GM18870 (cell line): ENCODE results near the gene PROS1.
"Not testable (repeated sequence)": the region's sequence is repeated elsewhere in the genome, so short reads cannot be mapped to it uniquely, and the experiment has no call there.

Experiments used
- ATAC-seq: cut with Tn5 transposase; IDR thresholded peaks from one replicate; pipeline ENCODE4 v1.9.1; 2021; ENCODE audit warnings: moderate library complexity; ENCODE audit not compliant: unreplicated experiment

The PROS1 gene

GRCh38 chr3:93969997-93970396, 3.7 kb downstream of the PROS1 start:
- no peak for ATAC-seq

- no peak for ATAC-seq
These were observed 4.3 kb downstream of the PROS1 start for GRCh38 chr3:93969443-93969842.

GRCh38 chr3:93965106-93965505, 8.6 kb downstream of the PROS1 start:
- ATAC-seq = not testable (repeated sequence)

GRCh38 chr3:93962798-93963197, 10.9 kb downstream of the PROS1 start:
- ATAC-seq = no peak

- ATAC-seq = no peak
These were observed 12.2 kb downstream of the PROS1 start for GRCh38 chr3:93961489-93961888.

GRCh38 chr3:93961026-93961425, 12.7 kb downstream of the PROS1 start:
- ATAC-seq = no peak

- ATAC-seq = not testable (repeated sequence)
These were observed 23.7 kb downstream of the PROS1 start for GRCh38 chr3:93949958-93950357.

GRCh38 chr3:93937485-93937884, 36.2 kb downstream of the PROS1 start:
- not testable (repeated sequence) for ATAC-seq

GRCh38 chr3:93936549-93936948, 37.1 kb downstream of the PROS1 start:
- ATAC-seq = no peak

GRCh38 chr3:93934366-93935046, 39.2 kb downstream of the PROS1 start:
- no peak for ATAC-seq

GRCh38 chr3:93931597-93932229, 42.0 kb downstream of the PROS1 start:
- ATAC-seq = no peak

GRCh38 chr3:93930041-93930440, 43.7 kb downstream of the PROS1 start:
- ATAC-seq = no peak

GRCh38 chr3:93926789-93927188, 46.9 kb downstream of the PROS1 start:
- no peak for ATAC-seq

- ATAC-seq = no peak
These were observed 49.2 kb downstream of the PROS1 start for GRCh38 chr3:93924491-93924890.

GRCh38 chr3:93923006-93923405, 50.7 kb downstream of the PROS1 start:
- ATAC-seq = no peak

GRCh38 chr3:93917546-93918029, 56.1 kb downstream of the PROS1 start:
- not testable (repeated sequence) for ATAC-seq

- not testable (repeated sequence) for ATAC-seq
These were observed 60.1 kb downstream of the PROS1 start for GRCh38 chr3:93913623-93914022.

GRCh38 chr3:93911206-93911605, 62.5 kb downstream of the PROS1 start:
- ATAC-seq = no peak

- ATAC-seq = no peak
These were observed 63.6 kb downstream of the PROS1 start for GRCh38 chr3:93910097-93910496.

- no peak for ATAC-seq
These were observed 66.6 kb downstream of the PROS1 start for GRCh38 chr3:93907132-93907531.

- ATAC-seq = no peak
These were observed 67.5 kb downstream of the PROS1 start for GRCh38 chr3:93906245-93906644.

- ATAC-seq = no peak
These were observed 69.1 kb downstream of the PROS1 start for GRCh38 chr3:93904568-93904967.
